Endometrial microvascular endothelial cells (primary cell): ENCODE measurements around the gene MAGI2. TPM values are rescaled to one million over a fixed set of nuclear protein-coding genes. Genes with fewer than 3 reads are reported as not detected.

Source experiments
- in situ Hi-C: cut with HindIII; loops from 2 replicates; pipeline ENCODE4 v1.10.0; 2017; ENCODE audit warnings: low sequenced_read_pairs, low pct_unique_long_range_greater_than_20kb; ENCODE audit errors: inconsistent ontology term
- total RNA-seq: library from RNA; depleted of rRNA; stranded (reverse); fragments of >200 nt; gene quantifications from one replicate; pipeline ENCODE4 v1.2.3, GENCODE V29; 2015; ENCODE audit errors: inconsistent ontology term

MAGI2 gene
- total RNA-seq, 1 donor from 2014 or later, result 0.46 TPM

GRCh38 chr7:78118470-78118869 is 1335.0 kb downstream of the MAGI2 start:
- in situ Hi-C loops, result no loop called here

GRCh38 chr7:78115876-78116275 is 1337.6 kb downstream of the MAGI2 start:
- in situ Hi-C loops, result no loop called here

- in situ Hi-C loops, result no loop called here
These were observed 1338.5 kb downstream of the MAGI2 start for GRCh38 chr7:78114993-78115392.

- in situ Hi-C loops, result no loop called here
These were observed 1341.0 kb downstream of the MAGI2 start for GRCh38 chr7:78112488-78112887.

- in situ Hi-C loops, result no loop called here
These were observed 1342.1 kb downstream of the MAGI2 start for GRCh38 chr7:78111386-78111785.

- in situ Hi-C loops, result no loop called here
These were observed 1350.0 kb downstream of the MAGI2 start for GRCh38 chr7:78103475-78103874.

- in situ Hi-C loops, result no loop called here
These were observed 1352.4 kb downstream of the MAGI2 start for GRCh38 chr7:78101076-78101475.

GRCh38 chr7:78099715-78100394 is 1353.6 kb downstream of the MAGI2 start:
- in situ Hi-C loops, result no loop called here

GRCh38 chr7:78095549-78095948 is 1357.9 kb downstream of the MAGI2 start:
- in situ Hi-C loops, result no loop called here

- in situ Hi-C loops, result no loop called here
These were observed 1361.1 kb downstream of the MAGI2 start for GRCh38 chr7:78092331-78092730.

GRCh38 chr7:78090616-78091015 is 1362.9 kb downstream of the MAGI2 start:
- in situ Hi-C loops, result no loop called here

GRCh38 chr7:78083476-78084120 is 1369.9 kb downstream of the MAGI2 start:
- in situ Hi-C loops, result no loop called here

- in situ Hi-C loops, result no loop called here
These were observed 1370.9 kb downstream of the MAGI2 start for GRCh38 chr7:78082556-78082955.

- in situ Hi-C loops, result no loop called here
These were observed 1371.6 kb downstream of the MAGI2 start for GRCh38 chr7:78081888-78082287.

- in situ Hi-C loops, result no loop called here
These were observed 1372.1 kb downstream of the MAGI2 start for GRCh38 chr7:78081344-78081743.

- in situ Hi-C loops, result no loop called here
These were observed 1372.7 kb downstream of the MAGI2 start for GRCh38 chr7:78080811-78081210.

GRCh38 chr7:78080241-78080640 is 1373.2 kb downstream of the MAGI2 start:
- in situ Hi-C loops, result no loop called here

- in situ Hi-C loops, result no loop called here
These were observed 1378.8 kb downstream of the MAGI2 start for GRCh38 chr7:78074713-78075112.

GRCh38 chr7:78073609-78074382 is 1379.7 kb downstream of the MAGI2 start:
- in situ Hi-C loops, result no loop called here

- in situ Hi-C loops, result no loop called here
These were observed 1381.3 kb downstream of the MAGI2 start for GRCh38 chr7:78072201-78072590.
